NB4 (cell line): ENCODE data around the gene PLEKHM2.
A peak's percentile ranks its signal among the peaks of the same experiment; 100 is the strongest.

Experiments used
- DNase-seq: peaks from one replicate; pipeline ENCODE4 v3.0.0; 2010; ENCODE audit warnings: low read depth
- H3K4me3 ChIP-seq: one replicate; pipeline ENCODE4 v1.5.1; 2011; ENCODE audit warnings: mild to moderate bottlenecking, low read depth, low read length, moderate library complexity
- CTCF ChIP-seq: IDR thresholded peaks from one replicate; pipeline ENCODE4 v1.5.1; 2012; ENCODE audit warnings: low read depth, low read length
- MAX ChIP-seq: IDR thresholded peaks from 2 replicates; pipeline ENCODE4 v1.6.1; 2011; ENCODE audit warnings: low read depth, low read length
- MYC ChIP-seq: IDR thresholded peaks from 2 replicates; pipeline ENCODE4 v1.6.1; 2011; ENCODE audit warnings: low read depth, low read length
- POLR2A ChIP-seq: IDR thresholded peaks from 2 replicates; pipeline ENCODE4 v1.6.1; 2011; ENCODE audit warnings: mild to moderate bottlenecking; ENCODE audit not compliant: insufficient read length; ENCODE audit errors: extremely low read depth

The PLEKHM2 gene

GRCh38 chr1:15734901-15735300 is 50.8 kb downstream of the PLEKHM2 start:
- no peak overlapping the region for H3K4me3 ChIP-seq
- no peak for DNase-seq
- no peak for TF ChIP-seq MAX
- no peak for TF ChIP-seq POLR2A
- TF ChIP-seq MYC, result no peak
- no peak for TF ChIP-seq CTCF

- TF ChIP-seq POLR2A, result no peak
- no peak for TF ChIP-seq MAX
- TF ChIP-seq CTCF, result no peak
- TF ChIP-seq MYC, result no peak
- no peak overlapping the region for H3K4me3 ChIP-seq
- DNase-seq, result peak; percentile 32
Observed at GRCh38 chr1:15735304-15736037, 51.4 kb downstream of the PLEKHM2 start.

GRCh38 chr1:15736038-15736891 is 52.1 kb downstream of the PLEKHM2 start, which contains the start of gene SLC25A34:
Gene SLC25A34, plus strand, starts transcription at chr1:15736258. Its CDS starts 228 bp downstream, at chr1:15736486.
- TF ChIP-seq MYC (no peak), CTCF (no peak), POLR2A (no peak), MAX (no peak)
- no peak for DNase-seq
- no peak within 1 kb of the TSS for H3K4me3 ChIP-seq

- DNase-seq, result no peak
- no peak overlapping the region for H3K4me3 ChIP-seq
- TF ChIP-seq POLR2A, result no peak
Observed at GRCh38 chr1:15736892-15737261, 52.8 kb downstream of the PLEKHM2 start.

- H3K4me3 ChIP-seq, result no peak overlapping the region
- DNase-seq, result no peak
- TF ChIP-seq MYC, result no peak
- TF ChIP-seq POLR2A, result no peak
- no peak for TF ChIP-seq MAX
- TF ChIP-seq CTCF, result no peak
Observed at GRCh38 chr1:15737324-15738319, 53.5 kb downstream of the PLEKHM2 start.
